Keratinocyte (primary cell): ENCODE measurements around the gene ARHGAP15.

Experiments
- CTCF ChIP-seq, 3 experiments: IDR thresholded peaks in 1 of 3; conservative IDR thresholded peaks in 1 of 3; optimal IDR thresholded peaks in 1 of 3; 2 replicates in 2 of 3; 3 replicates in 1 of 3; pipeline versions ENCODE3 to v1.5.1; 2011; ENCODE audit warnings: low read length in 3 of 3, mild to moderate bottlenecking in 3 of 3, moderate library complexity in 2 of 3, control low read depth in 1 of 3, inconsistent platforms in 1 of 3; ENCODE audit not compliant: insufficient read depth in 2 of 3; ENCODE audit errors: extremely low read depth in 1 of 3
- EZH2 ChIP-seq: IDR thresholded peaks from one replicate; pipeline ENCODE4 v1.6.1; 2012; ENCODE audit warnings: inconsistent platforms, mild to moderate bottlenecking, low read length, moderate library complexity

GRCh38 chr2:143230506-143231253 lies 101.5 kb downstream of the ARHGAP15 start:
- TF ChIP-seq CTCF (optimal IDR thresholded peaks at IDR 0.05 in 1 of 3, IDR thresholded peaks at IDR 0.05 in 1 of 3, conservative IDR thresholded peaks at IDR 0.05 in 1 of 3; ENCODE audit: extremely low read depth in 1 of 3, insufficient read depth in 2 of 3, low read length in 3 of 3) (no peak), EZH2 (no peak)
